Neural cell (in vitro differentiated cells): Measurements from ENCODE around the gene RRAS2. TPM values are rescaled to one million over a fixed set of nuclear protein-coding genes. Genes with fewer than 3 reads are reported as not detected.

Source experiments
- H2AFZ ChIP-seq: fragments of 200-600, 300-800 bp; sonication (generic), shearing (Covaris generic); 2 replicates; pipeline ENCODE4 v1.6.0; 2014; ENCODE audit warnings: low read depth, mild to moderate bottlenecking, antibody characterized with exemption, low read length, moderate library complexity
- H3F3A ChIP-seq: fragments of 200-600 bp; shearing (Covaris generic); 2 replicates; pipeline ENCODE4 v1.6.1; 2016; ENCODE audit warnings: mild to moderate bottlenecking, moderate library complexity, mixed read lengths, antibody characterized with exemption, low read length; ENCODE audit not compliant: insufficient read depth, poor library complexity, severe bottlenecking
- H3K27ac ChIP-seq: fragments of 200-600, 300-800 bp; sonication (generic), shearing (Covaris generic); 2 replicates; pipeline ENCODE4 v1.5.1; 2014; ENCODE audit warnings: mild to moderate bottlenecking, low read length, moderate library complexity
- H3K27me3 ChIP-seq: fragments of 300-800, 200-600 bp; sonication (generic), shearing (Covaris generic); 2 replicates; pipeline ENCODE4 v1.6.0; 2014; ENCODE audit warnings: mild to moderate bottlenecking, low read depth, low read length, moderate library complexity; ENCODE audit not compliant: insufficient read depth
- H3K36me3 ChIP-seq: fragments of 300-800, 200-600 bp; sonication (generic), shearing (Covaris generic); 2 replicates; pipeline ENCODE4 v1.5.1; 2014; ENCODE audit warnings: mild to moderate bottlenecking, antibody characterized with exemption, low read length, moderate library complexity; ENCODE audit not compliant: insufficient read depth
- H3K4me2 ChIP-seq: fragments of 300-800, 200-600 bp; sonication (generic), shearing (Covaris generic); 2 replicates; pipeline ENCODE4 v1.6.0; 2014; ENCODE audit warnings: mild to moderate bottlenecking, low read length
- H3K4me3 ChIP-seq: fragments of 300-800, 200-600 bp; sonication (generic), shearing (Covaris generic); 2 replicates; pipeline ENCODE4 v1.5.1; 2014; ENCODE audit warnings: mild to moderate bottlenecking, low read length, moderate library complexity
- H3K79me2 ChIP-seq: fragments of 200-600 bp; shearing (Covaris generic); replicated peaks from 2 replicates; pipeline ENCODE4 v1.6.0; 2014; ENCODE audit warnings: mild to moderate bottlenecking, low read length, moderate library complexity; ENCODE audit not compliant: insufficient read depth
- H3K9ac ChIP-seq: fragments of 300-800, 200-600 bp; sonication (generic), shearing (Covaris generic); 2 replicates; pipeline ENCODE4 v1.6.1; 2016; ENCODE audit warnings: mild to moderate bottlenecking, low read length, mixed read lengths
- H3K9me2 ChIP-seq: fragments of 200-600 bp; shearing (Covaris generic); 2 replicates; pipeline ENCODE4 v1.6.1; 2016; ENCODE audit warnings: mild to moderate bottlenecking, low read length, mixed read lengths; ENCODE audit not compliant: insufficient read depth
- H3K9me3 ChIP-seq: fragments of 200-600, 300-800 bp; sonication (generic), shearing (Covaris generic); 2 replicates; pipeline ENCODE4 v1.6.1; 2016; ENCODE audit warnings: mild to moderate bottlenecking, mixed run types, low read length, moderate library complexity, mixed read lengths
- H4K20me1 ChIP-seq: fragments of 200-600 bp; shearing (Covaris generic); 2 replicates; pipeline ENCODE4 v1.6.1; 2016; ENCODE audit warnings: mild to moderate bottlenecking, mixed run types; ENCODE audit not compliant: insufficient read depth
- EP300 ChIP-seq: fragments of 450-650 bp; conservative IDR thresholded peaks from 2 replicates; pipeline ENCODE4 v1.6.1; 2014; ENCODE audit warnings: antibody characterized with exemption, mild to moderate bottlenecking, moderate library complexity; ENCODE audit not compliant: poor library complexity, severe bottlenecking
- EZH2 ChIP-seq: fragments of 200-600, 300-800 bp; shearing (Covaris generic), sonication (generic); IDR thresholded peaks from 2 replicates; pipeline ENCODE4 v1.6.1; 2014; ENCODE audit warnings: antibody characterized with exemption, low read length, borderline replicate concordance, mild to moderate bottlenecking; ENCODE audit not compliant: insufficient read depth, poor library complexity, severe bottlenecking
- MXI1 ChIP-seq: fragments of 450-650 bp; conservative IDR thresholded peaks from 2 replicates; pipeline ENCODE4 v1.6.1; 2014; ENCODE audit warnings: antibody characterized with exemption, mild to moderate bottlenecking; ENCODE audit not compliant: poor library complexity, severe bottlenecking
- POLR2AphosphoS5 ChIP-seq: IDR thresholded peaks from 2 replicates; pipeline ENCODE4 v1.6.1; 2012
- RAD21 ChIP-seq: fragments of 450-650 bp; conservative IDR thresholded peaks from 2 replicates; pipeline ENCODE4 v1.6.1; 2014; ENCODE audit warnings: antibody characterized with exemption, mild to moderate bottlenecking, moderate library complexity
- SMC3 ChIP-seq: fragments of 450-650 bp; conservative IDR thresholded peaks from 2 replicates; pipeline ENCODE4 v1.6.1; 2014; ENCODE audit warnings: antibody characterized with exemption, mild to moderate bottlenecking, moderate library complexity; ENCODE audit not compliant: poor library complexity
- TAF1 ChIP-seq: IDR thresholded peaks from 2 replicates; pipeline ENCODE4 v1.6.1; 2012; ENCODE audit warnings: low read depth
- polyA plus RNA-seq: library from polyadenylated mRNA; depleted of rRNA; stranded (reverse); fragments of >200 nt; gene quantifications from 2 replicates; pipeline ENCODE4 v1.2.3, GENCODE V29; 2014
- TF ChIP-seq, protein P1 (sequence below): IDR thresholded peaks from 2 replicates; pipeline ENCODE4 v1.6.1; 2012; ENCODE audit warnings: borderline replicate concordance
- TF ChIP-seq, protein P2 (sequence below): fragments of 450-650 bp; IDR thresholded peaks from 2 replicates; pipeline ENCODE4 v1.5.1; 2014; ENCODE audit warnings: antibody characterized with exemption, mild to moderate bottlenecking, moderate library complexity; ENCODE audit not compliant: poor library complexity, severe bottlenecking

Gene RRAS2
- polyA plus RNA-seq, 1 donor from 2014 or later = 47.3 TPM

DNA sequence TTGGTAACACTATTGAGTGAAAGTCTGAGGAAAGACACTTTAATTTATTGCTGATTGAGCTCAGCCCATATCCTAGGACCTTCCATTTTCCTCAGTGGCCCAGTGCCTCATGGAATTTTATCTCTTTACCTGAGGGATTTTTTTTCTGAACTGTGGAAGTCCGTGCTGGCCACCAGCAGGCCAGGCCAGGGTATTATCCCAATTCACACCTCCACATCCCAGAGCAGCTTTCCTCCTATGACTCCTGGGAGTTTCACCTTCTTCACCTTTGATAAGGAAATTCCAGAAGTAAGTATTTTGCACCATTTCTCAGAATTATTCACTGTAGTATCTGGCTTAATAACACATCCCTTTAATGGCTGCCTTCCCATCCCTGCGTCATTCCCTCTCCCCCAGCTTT lies 13.0 kb upstream of the RRAS2 start:
- Histone ChIP-seq H3K9ac (no peak overlapping the region), H3K27ac (no peak overlapping the region), H3K9me2 (no peaks in the 10 kb centered on the region), H4K20me1 (no peaks in the 10 kb centered on the region), H3K27me3 (no peaks in the 10 kb centered on the region), H3K79me2 (no peaks in the 10 kb centered on the region), H3F3A (no peaks in the 10 kb centered on the region), H3K9me3 (no peaks in the 10 kb centered on the region), H3K4me3 (no peak overlapping the region), H2AFZ (no peak overlapping the region), H3K4me2 (no peak overlapping the region), H3K36me3 (no peaks in the 10 kb centered on the region)
- no peak for TF ChIP-seq MXI1
- TF ChIP-seq, protein P1, sequence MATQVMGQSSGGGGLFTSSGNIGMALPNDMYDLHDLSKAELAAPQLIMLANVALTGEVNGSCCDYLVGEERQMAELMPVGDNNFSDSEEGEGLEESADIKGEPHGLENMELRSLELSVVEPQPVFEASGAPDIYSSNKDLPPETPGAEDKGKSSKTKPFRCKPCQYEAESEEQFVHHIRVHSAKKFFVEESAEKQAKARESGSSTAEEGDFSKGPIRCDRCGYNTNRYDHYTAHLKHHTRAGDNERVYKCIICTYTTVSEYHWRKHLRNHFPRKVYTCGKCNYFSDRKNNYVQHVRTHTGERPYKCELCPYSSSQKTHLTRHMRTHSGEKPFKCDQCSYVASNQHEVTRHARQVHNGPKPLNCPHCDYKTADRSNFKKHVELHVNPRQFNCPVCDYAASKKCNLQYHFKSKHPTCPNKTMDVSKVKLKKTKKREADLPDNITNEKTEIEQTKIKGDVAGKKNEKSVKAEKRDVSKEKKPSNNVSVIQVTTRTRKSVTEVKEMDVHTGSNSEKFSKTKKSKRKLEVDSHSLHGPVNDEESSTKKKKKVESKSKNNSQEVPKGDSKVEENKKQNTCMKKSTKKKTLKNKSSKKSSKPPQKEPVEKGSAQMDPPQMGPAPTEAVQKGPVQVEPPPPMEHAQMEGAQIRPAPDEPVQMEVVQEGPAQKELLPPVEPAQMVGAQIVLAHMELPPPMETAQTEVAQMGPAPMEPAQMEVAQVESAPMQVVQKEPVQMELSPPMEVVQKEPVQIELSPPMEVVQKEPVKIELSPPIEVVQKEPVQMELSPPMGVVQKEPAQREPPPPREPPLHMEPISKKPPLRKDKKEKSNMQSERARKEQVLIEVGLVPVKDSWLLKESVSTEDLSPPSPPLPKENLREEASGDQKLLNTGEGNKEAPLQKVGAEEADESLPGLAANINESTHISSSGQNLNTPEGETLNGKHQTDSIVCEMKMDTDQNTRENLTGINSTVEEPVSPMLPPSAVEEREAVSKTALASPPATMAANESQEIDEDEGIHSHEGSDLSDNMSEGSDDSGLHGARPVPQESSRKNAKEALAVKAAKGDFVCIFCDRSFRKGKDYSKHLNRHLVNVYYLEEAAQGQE = no peak
- TF ChIP-seq, protein P2, sequence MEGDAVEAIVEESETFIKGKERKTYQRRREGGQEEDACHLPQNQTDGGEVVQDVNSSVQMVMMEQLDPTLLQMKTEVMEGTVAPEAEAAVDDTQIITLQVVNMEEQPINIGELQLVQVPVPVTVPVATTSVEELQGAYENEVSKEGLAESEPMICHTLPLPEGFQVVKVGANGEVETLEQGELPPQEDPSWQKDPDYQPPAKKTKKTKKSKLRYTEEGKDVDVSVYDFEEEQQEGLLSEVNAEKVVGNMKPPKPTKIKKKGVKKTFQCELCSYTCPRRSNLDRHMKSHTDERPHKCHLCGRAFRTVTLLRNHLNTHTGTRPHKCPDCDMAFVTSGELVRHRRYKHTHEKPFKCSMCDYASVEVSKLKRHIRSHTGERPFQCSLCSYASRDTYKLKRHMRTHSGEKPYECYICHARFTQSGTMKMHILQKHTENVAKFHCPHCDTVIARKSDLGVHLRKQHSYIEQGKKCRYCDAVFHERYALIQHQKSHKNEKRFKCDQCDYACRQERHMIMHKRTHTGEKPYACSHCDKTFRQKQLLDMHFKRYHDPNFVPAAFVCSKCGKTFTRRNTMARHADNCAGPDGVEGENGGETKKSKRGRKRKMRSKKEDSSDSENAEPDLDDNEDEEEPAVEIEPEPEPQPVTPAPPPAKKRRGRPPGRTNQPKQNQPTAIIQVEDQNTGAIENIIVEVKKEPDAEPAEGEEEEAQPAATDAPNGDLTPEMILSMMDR = no peak
- no peak for TF ChIP-seq SMC3
- TF ChIP-seq EP300 = no peak
- no peak for TF ChIP-seq TAF1
- no peak for TF ChIP-seq EZH2
- TF ChIP-seq RAD21 = no peak
- TF ChIP-seq POLR2AphosphoS5 = no peak

DNA sequence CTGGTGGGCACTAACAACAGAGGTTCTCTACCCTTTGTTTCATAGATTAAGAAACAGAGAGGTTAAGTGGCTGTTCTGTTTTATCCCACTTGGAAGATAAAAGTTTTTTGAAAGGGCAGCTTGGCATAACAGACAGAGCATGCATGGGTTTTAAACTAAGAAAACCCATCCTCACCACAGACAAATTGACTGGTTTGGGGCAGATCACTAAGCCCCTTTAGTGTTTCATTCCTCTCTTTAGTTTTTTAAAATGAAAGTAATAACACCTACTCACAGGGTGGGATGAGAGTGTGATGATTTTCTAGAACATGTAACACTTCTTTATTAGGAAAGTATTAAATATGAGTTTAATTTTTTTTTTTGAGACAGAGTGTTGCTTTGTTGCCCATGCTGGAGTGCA lies 12.3 kb upstream of the RRAS2 start:
- TF ChIP-seq POLR2AphosphoS5 (no peak), EZH2 (no peak), EP300 (no peak), RAD21 (no peak), MXI1 (no peak), SMC3 (no peak), TAF1 (no peak)
- TF ChIP-seq, protein P2 = no peak
- TF ChIP-seq, protein P1 = no peak
- Histone ChIP-seq H3K4me2 (no peak overlapping the region), H4K20me1 (no peaks in the 10 kb centered on the region), H3K36me3 (no peaks in the 10 kb centered on the region), H3K27ac (no peak overlapping the region), H3F3A (no peaks in the 10 kb centered on the region), H2AFZ (no peak overlapping the region), H3K9ac (no peak overlapping the region), H3K79me2 (no peaks in the 10 kb centered on the region), H3K9me2 (no peaks in the 10 kb centered on the region), H3K9me3 (no peaks in the 10 kb centered on the region), H3K27me3 (no peaks in the 10 kb centered on the region), H3K4me3 (no peak overlapping the region)
